Measurements from ENCODE around the gene KCNQ1. TPM values are rescaled to one million over a fixed set of nuclear protein-coding genes. Genes with fewer than 3 reads are reported as not detected.

Gene KCNQ1
- total and polyA plus RNA-seq, 2 experiments from 2014 or later: 0.45 to 0.87 TPM

GRCh38 chr11:2818503-2818902 is 373.7 kb downstream of the KCNQ1 start (continued):
- TF ChIP-seq, protein P1, sequence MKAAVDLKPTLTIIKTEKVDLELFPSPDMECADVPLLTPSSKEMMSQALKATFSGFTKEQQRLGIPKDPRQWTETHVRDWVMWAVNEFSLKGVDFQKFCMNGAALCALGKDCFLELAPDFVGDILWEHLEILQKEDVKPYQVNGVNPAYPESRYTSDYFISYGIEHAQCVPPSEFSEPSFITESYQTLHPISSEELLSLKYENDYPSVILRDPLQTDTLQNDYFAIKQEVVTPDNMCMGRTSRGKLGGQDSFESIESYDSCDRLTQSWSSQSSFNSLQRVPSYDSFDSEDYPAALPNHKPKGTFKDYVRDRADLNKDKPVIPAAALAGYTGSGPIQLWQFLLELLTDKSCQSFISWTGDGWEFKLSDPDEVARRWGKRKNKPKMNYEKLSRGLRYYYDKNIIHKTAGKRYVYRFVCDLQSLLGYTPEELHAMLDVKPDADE (IDR thresholded peaks at IDR 0.05): no peak
- TF ChIP-seq ZNF114 (CRISPR knock-in tag; IDR thresholded peaks at IDR 0.05) (no peak), ZNF331 (CRISPR knock-in tag; IDR thresholded peaks at IDR 0.05; ENCODE audit: low read depth) (no peak)

GRCh38 chr11:2819316-2819715 is 374.5 kb downstream of the KCNQ1 start:
- Mint-ChIP-seq H3K4me1 (0 out of 3 replicates have a peak, but pooled peaks cover 3% of the 10 kb centered on the region), H3K27ac (no peak overlapping the region), H3K9me3 (peaks cover 49% of the 10 kb centered on the region), H3K4me3 (no peak overlapping the region), H3K36me3 (ENCODE audit: low read depth) (peaks cover 26% of the 10 kb centered on the region), H3K27me3 (ENCODE audit: insufficient read depth, low read depth, poor library complexity) (peaks cover 42% of the 10 kb centered on the region)
- Histone ChIP-seq H3K4me3 (no peak overlapping the region), H3K79me2 (replicated peaks; ENCODE audit: insufficient read depth) (no peaks in the 10 kb centered on the region), H3K27ac (ENCODE audit: low read depth) (no peak overlapping the region), H2AFZ (no peak overlapping the region), H3K9me2 (ENCODE audit: insufficient read depth) (no peaks in the 10 kb centered on the region), H3K4me1 (ENCODE audit: insufficient read depth) (no peaks in the 10 kb centered on the region), H3K36me3 (ENCODE audit: insufficient read depth) (no peaks in the 10 kb centered on the region), H4K20me1 (replicated peaks; ENCODE audit: insufficient read depth) (no peaks in the 10 kb centered on the region), H3K4me2 (no peak overlapping the region), H3K27me3 (ENCODE audit: insufficient read depth) (peaks cover 2% of the 10 kb centered on the region; the same call in 1 of the 2 replicates), H3F3A (replicated peaks; ENCODE audit: low read depth) (no peaks in the 10 kb centered on the region)
- DNase-seq (ENCODE audit: low spot score) (no peak), ATAC-seq (no peak)
- TF ChIP-seq CTCF (conservative IDR thresholded peaks at IDR 0.05; ENCODE audit: low read depth in 2 of 2): no peak
- TF ChIP-seq NANOG (IDR thresholded peaks at IDR 0.05; ENCODE audit: borderline replicate concordance): no peak
- TF ChIP-seq, protein P1 (IDR thresholded peaks at IDR 0.05): no peak
- no peak for TF ChIP-seq ZNF462 (CRISPR knock-in tag; IDR thresholded peaks at IDR 0.05)
- no peak for TF ChIP-seq CREB1 (CRISPR knock-in tag; IDR thresholded peaks at IDR 0.05; ENCODE audit: low read depth)
- no peak for TF ChIP-seq EZH2 (IDR thresholded peaks at IDR 0.05; ENCODE audit: low read depth, unreplicated experiment)
- TF ChIP-seq POLR2AphosphoS5 (IDR thresholded peaks at IDR 0.05; ENCODE audit: low read depth): no peak
- TF ChIP-seq REST (IDR thresholded peaks at IDR 0.05; ENCODE audit: unreplicated experiment): no peak
- no peak for TF ChIP-seq ZNF331 (CRISPR knock-in tag; IDR thresholded peaks at IDR 0.05; ENCODE audit: low read depth)
- TF ChIP-seq STAT1 (IDR thresholded peaks at IDR 0.05; ENCODE audit: unreplicated experiment): no peak
- TF ChIP-seq ZNF114 (CRISPR knock-in tag; IDR thresholded peaks at IDR 0.05): no peak

Data from GM23338 (cell line).